WTC11 (cell line): ENCODE results near the gene SLC6A9. TPM values are rescaled to one million over a fixed set of nuclear protein-coding genes. Genes with fewer than 3 reads are reported as not detected.

Experiments
- ATAC-seq: fragments of 200-7000 bp; cut with Tn5 transposase; 2 replicates; pipeline ENCODE4 v1.10.0; 2021; ENCODE audit warnings: mild to moderate bottlenecking, moderate library complexity
- CTCF ChIA-PET: fragments of 300-600 bp; sonication (Branson Sonifier 250); formaldehyde crosslinking; loops from one replicate; lab custom pipeline; 2021; ENCODE audit warnings: antibody characterized with exemption; lab: Charles Lee
- POLR2A ChIA-PET: fragments of 350-600 bp; sonication (Branson Sonifier 250); formaldehyde crosslinking; loops from one replicate; lab custom pipeline; 2021; ENCODE audit warnings: antibody characterized with exemption; lab: Charles Lee
- DNase-seq: peaks from one replicate; pipeline ENCODE4 v3.0.0; 2021; ENCODE audit warnings: low spot score
- H3K27ac Mint-ChIP-seq: 2 replicates; pipeline ENCODE4 v1.8.0; 2021; ENCODE audit warnings: mixed read lengths
- H3K27me3 Mint-ChIP-seq: 2 replicates; pipeline ENCODE4 v1.8.0; 2021; ENCODE audit warnings: low read depth, mild to moderate bottlenecking, moderate library complexity, mixed read lengths
- H3K36me3 Mint-ChIP-seq: 2 replicates; pipeline ENCODE4 v1.8.0; 2021; ENCODE audit warnings: mixed read lengths
- H3K4me1 Mint-ChIP-seq: 2 replicates; pipeline ENCODE4 v1.8.0; 2022; ENCODE audit warnings: mixed read lengths
- H3K4me3 Mint-ChIP-seq: 2 replicates; pipeline ENCODE4 v1.8.0; 2021; ENCODE audit warnings: mild to moderate bottlenecking, moderate library complexity, mixed read lengths
- H3K9me3 Mint-ChIP-seq: 2 replicates; pipeline ENCODE4 v1.8.0; 2021; ENCODE audit warnings: mixed read lengths
- ELF4 ChIP-seq: sonication (generic); formaldehyde crosslinking; IDR thresholded peaks from 2 replicates; pipeline ENCODE4 v1.8.1; 2022; ENCODE audit warnings: low read depth, mild to moderate bottlenecking, moderate library complexity, missing genetic modification reagents
- EMX1 ChIP-seq: fragments of 250-450 bp; sonication (Bioruptor Pico); IDR thresholded peaks from 2 replicates; pipeline ENCODE4 v1.8.0; 2021; ENCODE audit warnings: mild to moderate bottlenecking
- FOXJ3 ChIP-seq: sonication (generic); formaldehyde crosslinking; IDR thresholded peaks from 2 replicates; pipeline ENCODE4 v1.9.0; 2021; ENCODE audit warnings: missing genetic modification reagents, mild to moderate bottlenecking, borderline replicate concordance
- FOXK1 ChIP-seq: sonication (generic); formaldehyde crosslinking; IDR thresholded peaks from 2 replicates; pipeline ENCODE4 v1.8.0; 2022; ENCODE audit warnings: mild to moderate bottlenecking, moderate library complexity, missing genetic modification reagents
- HMGA2 ChIP-seq: fragments of 250-450 bp; sonication (Bioruptor Pico); IDR thresholded peaks from 2 replicates; pipeline ENCODE4 v1.4.0; 2021; ENCODE audit warnings: mild to moderate bottlenecking, moderate library complexity
- IRF2 ChIP-seq: sonication (generic); formaldehyde crosslinking; IDR thresholded peaks from 2 replicates; pipeline ENCODE4 v1.8.0; 2022; ENCODE audit warnings: low read depth, missing genetic modification reagents, borderline replicate concordance
- MYBL2 ChIP-seq: sonication (generic); formaldehyde crosslinking; IDR thresholded peaks from 2 replicates; pipeline ENCODE4 v1.8.1; 2023; ENCODE audit warnings: mild to moderate bottlenecking, moderate library complexity, missing genetic modification reagents
- RORB ChIP-seq: fragments of 250-450 bp; sonication (Bioruptor Pico); IDR thresholded peaks from 2 replicates; pipeline ENCODE4 v1.9.0; 2021; ENCODE audit warnings: mild to moderate bottlenecking
- USF1 ChIP-seq: sonication (generic); formaldehyde crosslinking; IDR thresholded peaks from 2 replicates; pipeline ENCODE4 v1.8.0; 2022; ENCODE audit warnings: mild to moderate bottlenecking, missing genetic modification reagents
- ZNF121 ChIP-seq: sonication (generic); formaldehyde crosslinking; IDR thresholded peaks from 2 replicates; pipeline ENCODE4 v1.8.0; 2023; ENCODE audit warnings: missing genetic modification reagents
- ZNF416 ChIP-seq: fragments of 250-450 bp; sonication (Bioruptor Pico); IDR thresholded peaks from 2 replicates; pipeline ENCODE4 v1.9.0; 2021; ENCODE audit warnings: mild to moderate bottlenecking, inconsistent platforms
- ZNF532 ChIP-seq: fragments of 250-450 bp; sonication (Bioruptor Pico); IDR thresholded peaks from 2 replicates; pipeline ENCODE4 v1.9.0; 2021; ENCODE audit warnings: mild to moderate bottlenecking, borderline replicate concordance
- total RNA-seq: library from RNA; stranded (reverse); gene quantifications from 3 replicates; pipeline ENCODE4 v1.2.3, GENCODE V29; 2021
- TF ChIP-seq, protein P1 (sequence below): fragments of 250-450 bp; sonication (Bioruptor Pico); IDR thresholded peaks from 2 replicates; pipeline ENCODE4 v1.8.0; 2021; ENCODE audit warnings: mild to moderate bottlenecking
- TF ChIP-seq, protein P2 (sequence below): fragments of 250-450 bp; sonication (Bioruptor Pico); IDR thresholded peaks from 2 replicates; pipeline ENCODE4 v1.9.0; 2021; ENCODE audit warnings: moderate library complexity, mild to moderate bottlenecking, inconsistent platforms, borderline replicate concordance

Gene SLC6A9
- total RNA-seq, 1 experiment from 2014 or later = 14.4 TPM

DNA sequence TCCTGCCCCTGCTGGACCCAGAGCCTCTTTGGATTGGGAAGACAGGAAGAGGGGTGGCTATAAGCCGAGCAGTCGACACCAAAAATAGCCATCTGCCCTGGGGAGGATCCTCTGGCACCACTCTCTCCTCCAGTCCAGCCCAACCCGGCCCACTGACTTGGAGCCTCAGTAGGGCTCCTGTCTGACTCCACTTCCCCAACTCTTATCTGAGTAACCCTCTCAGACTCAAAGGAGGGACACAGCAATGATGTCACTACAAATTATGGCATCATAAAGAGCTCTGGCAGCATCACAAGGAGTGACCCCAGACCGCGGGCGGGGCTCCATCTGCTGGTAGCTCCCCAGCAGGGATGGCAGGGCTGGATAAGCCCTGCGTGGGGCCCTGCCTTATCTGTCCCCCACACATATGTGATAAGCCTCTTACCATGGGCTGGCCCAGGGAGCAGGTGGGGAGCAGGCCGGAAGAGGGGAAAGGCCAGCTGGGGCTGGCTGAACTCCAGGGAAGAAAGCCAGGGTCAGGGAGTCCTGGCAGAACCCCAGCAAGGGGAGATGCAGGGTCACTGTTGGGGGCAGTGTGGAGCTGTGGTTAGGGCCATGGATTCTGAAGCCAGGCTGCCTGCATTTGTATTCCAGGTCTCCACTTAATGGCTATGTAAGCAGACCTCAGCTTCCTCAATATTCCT, 4.6 kb upstream of the SLC6A9 start:
- peak; percentile 14 for ATAC-seq
- H3K27ac Mint-ChIP-seq = no peak overlapping the region

DNA sequence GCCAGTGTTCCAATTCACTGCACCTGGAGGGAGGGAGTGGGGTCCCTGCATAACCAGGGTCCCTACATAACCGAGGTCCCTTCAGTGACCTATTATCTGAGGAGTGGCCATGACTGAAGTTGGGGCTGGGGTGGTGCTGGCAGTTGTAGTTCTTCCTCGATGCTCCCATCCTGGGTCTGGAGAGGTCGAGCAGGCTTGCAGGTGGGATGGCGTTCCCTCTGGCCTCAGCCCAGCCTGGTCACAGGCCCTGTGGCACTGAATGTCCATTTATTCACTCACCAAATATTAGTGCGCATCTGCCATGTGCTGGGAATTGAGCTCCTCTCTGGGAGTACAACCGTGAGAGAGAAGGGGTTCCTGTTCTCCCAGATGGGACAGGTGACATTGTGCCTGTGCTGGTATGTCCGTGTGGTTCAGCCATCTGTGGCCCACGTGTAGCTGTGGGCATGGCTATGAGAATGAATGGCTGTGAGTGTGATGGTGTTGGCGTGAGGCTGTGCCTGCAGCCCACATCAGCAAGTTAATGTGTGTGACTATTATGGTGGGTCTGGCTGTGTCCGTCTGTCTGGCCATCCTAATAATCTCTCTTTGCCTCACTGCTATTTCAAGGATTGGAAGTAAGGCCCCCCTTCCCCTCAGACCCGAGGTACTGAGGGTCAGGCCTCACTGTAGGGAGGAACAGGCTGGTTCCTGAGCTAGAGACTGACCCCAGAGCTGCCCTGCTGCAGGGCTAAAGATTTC, 3.9 kb upstream of the SLC6A9 start:
- H3K36me3 Mint-ChIP-seq = no peaks in the 10 kb centered on the region
- DNase-seq = no peak
- no peaks in the 10 kb centered on the region for H3K9me3 Mint-ChIP-seq
- CTCF ChIA-PET = interaction anchor here (0.6 to 6.6 kb wide), 17 partner anchors 9 to 641 kb away, joined by 3 to 132 read pairs (median 13); partner anchors contain the start of genes ARTN, CCDC24 and DPH2
- H3K27ac Mint-ChIP-seq = no peak overlapping the region
- POLR2A ChIA-PET = no interaction called here
- ATAC-seq = no peak
- TF ChIP-seq EMX1 (CRISPR knock-in tag) = no peak
- TF ChIP-seq HMGA2 = no peak
- no peak for TF ChIP-seq RORB (CRISPR knock-in tag)
- TF ChIP-seq, all 79 proteins: peak for 0
- H3K4me1 Mint-ChIP-seq = peaks cover 27% of the 10 kb centered on the region
- no peak overlapping the region for H3K4me3 Mint-ChIP-seq
- H3K27me3 Mint-ChIP-seq = no peaks in the 10 kb centered on the region

More for the DNA sequence above, 4.6 kb upstream of the SLC6A9 start:
- H3K4me3 Mint-ChIP-seq = no peak overlapping the region
- no peak for DNase-seq
- TF ChIP-seq ZNF532 (CRISPR knock-in tag) (no peak), FOXK1 (no peak), ZNF121 (CRISPR knock-in tag) (no peak)
- TF ChIP-seq, protein P1, sequence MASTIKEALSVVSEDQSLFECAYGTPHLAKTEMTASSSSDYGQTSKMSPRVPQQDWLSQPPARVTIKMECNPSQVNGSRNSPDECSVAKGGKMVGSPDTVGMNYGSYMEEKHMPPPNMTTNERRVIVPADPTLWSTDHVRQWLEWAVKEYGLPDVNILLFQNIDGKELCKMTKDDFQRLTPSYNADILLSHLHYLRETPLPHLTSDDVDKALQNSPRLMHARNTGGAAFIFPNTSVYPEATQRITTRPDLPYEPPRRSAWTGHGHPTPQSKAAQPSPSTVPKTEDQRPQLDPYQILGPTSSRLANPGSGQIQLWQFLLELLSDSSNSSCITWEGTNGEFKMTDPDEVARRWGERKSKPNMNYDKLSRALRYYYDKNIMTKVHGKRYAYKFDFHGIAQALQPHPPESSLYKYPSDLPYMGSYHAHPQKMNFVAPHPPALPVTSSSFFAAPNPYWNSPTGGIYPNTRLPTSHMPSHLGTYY (CRISPR knock-in tag) = no peak
- TF ChIP-seq, all 79 proteins: peak for 0
- POLR2A ChIA-PET = interaction anchor here (0.6 kb wide), 1 partner anchor 41 kb away, joined by 4 read pairs; no protein-coding TSS in a partner anchor
- peaks cover 4% of the 10 kb centered on the region for H3K27me3 Mint-ChIP-seq
- CTCF ChIA-PET = interaction anchor here (0.6 to 6.6 kb wide), 30 partner anchors 10 to 640 kb away, joined by 3 to 132 read pairs (median 6); partner anchors contain the start of genes ARTN, ATP6V0B, CCDC24 and DMAP1
- H3K36me3 Mint-ChIP-seq = no peaks in the 10 kb centered on the region
- H3K4me1 Mint-ChIP-seq = peaks cover 27% of the 10 kb centered on the region
- no peaks in the 10 kb centered on the region for H3K9me3 Mint-ChIP-seq

- CTCF ChIA-PET = interaction anchor here (1.1 to 6.6 kb wide), 6 partner anchors 14 to 100 kb away, joined by 3 to 132 read pairs (median 60); partner anchors contain the start of genes ARTN and CCDC24
- TF ChIP-seq FOXJ3 (CRISPR knock-in tag) = no peak
- TF ChIP-seq, all 79 proteins: peak for 0
- H3K27me3 Mint-ChIP-seq = no peaks in the 10 kb centered on the region
- H3K9me3 Mint-ChIP-seq = no peaks in the 10 kb centered on the region
- no peak for DNase-seq
- ATAC-seq = no peak
- peaks cover 28% of the 10 kb centered on the region for H3K4me1 Mint-ChIP-seq
- POLR2A ChIA-PET = no interaction called here
- no peak overlapping the region for H3K4me3 Mint-ChIP-seq
- no peak overlapping the region for H3K27ac Mint-ChIP-seq
- H3K36me3 Mint-ChIP-seq = no peaks in the 10 kb centered on the region
Measured at GRCh38 chr1:44034423-44034822, 3.2 kb upstream of the SLC6A9 start.

DNA sequence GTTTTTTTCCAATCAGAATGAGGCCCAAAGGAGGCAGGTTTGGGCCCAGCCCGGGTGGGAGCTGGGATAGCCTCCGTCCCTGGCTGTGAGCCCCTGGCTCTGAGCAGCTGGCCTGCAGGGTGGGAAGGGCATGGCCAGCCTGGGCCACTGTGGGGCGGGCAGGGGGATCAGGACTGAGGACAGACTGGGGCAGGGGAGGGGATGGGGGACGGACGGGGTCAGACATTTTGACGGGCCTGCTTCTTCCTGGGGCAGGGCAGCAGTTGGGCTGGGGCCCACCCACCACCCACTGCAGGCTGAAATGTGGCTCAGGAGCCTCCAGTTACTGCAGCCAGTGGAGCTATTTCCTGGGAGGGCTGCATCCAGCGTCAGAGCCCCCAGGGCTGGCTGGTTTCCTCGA, 2.5 kb upstream of the SLC6A9 start:
- ATAC-seq (no peak), DNase-seq (no peak)
- no peaks in the 10 kb centered on the region for H3K36me3 Mint-ChIP-seq
- H3K4me1 Mint-ChIP-seq = peaks cover 35% of the 10 kb centered on the region
- H3K27ac Mint-ChIP-seq = no peak overlapping the region
- ChIA-PET CTCF (interaction anchor here (0.5 to 6.6 kb wide), 7 partner anchors 12 to 532 kb away, joined by 3 to 132 read pairs (median 35); partner anchors contain the start of gene CCDC24), POLR2A (no interaction called here)
- H3K4me3 Mint-ChIP-seq = no peak overlapping the region
- no peak for TF ChIP-seq USF1 (CRISPR knock-in tag)
- TF ChIP-seq IRF2 (CRISPR knock-in tag) = no peak
- no peak for TF ChIP-seq MYBL2 (CRISPR knock-in tag)
- TF ChIP-seq ZNF416 (CRISPR knock-in tag) = no peak
- TF ChIP-seq, protein P2, sequence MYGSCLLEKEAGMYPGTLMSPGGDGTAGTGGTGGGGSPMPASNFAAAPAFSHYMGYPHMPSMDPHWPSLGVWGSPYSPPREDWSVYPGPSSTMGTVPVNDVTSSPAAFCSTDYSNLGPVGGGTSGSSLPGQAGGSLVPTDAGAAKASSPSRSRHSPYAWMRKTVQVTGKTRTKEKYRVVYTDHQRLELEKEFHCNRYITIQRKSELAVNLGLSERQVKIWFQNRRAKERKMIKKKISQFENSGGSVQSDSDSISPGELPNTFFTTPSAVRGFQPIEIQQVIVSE (CRISPR knock-in tag) = no peak
- no peak for TF ChIP-seq ELF4 (CRISPR knock-in tag)
- H3K27me3 Mint-ChIP-seq = no peaks in the 10 kb centered on the region
- H3K9me3 Mint-ChIP-seq = no peaks in the 10 kb centered on the region
